Measurements from ENCODE around the gene NAT9.

- TF ChIP-seq CTCF (conservative IDR thresholded peaks at IDR 0.05; ENCODE audit: low read depth in 2 of 2): no peak
- no peak for TF ChIP-seq POLR2AphosphoS5 (IDR thresholded peaks at IDR 0.05; ENCODE audit: low read depth)
- TF ChIP-seq EZH2phosphoT487 (IDR thresholded peaks at IDR 0.05; ENCODE audit: unreplicated experiment): no peak
- TF ChIP-seq EZH2 (IDR thresholded peaks at IDR 0.05; ENCODE audit: low read depth, unreplicated experiment): no peak
- TF ChIP-seq JUNB (IDR thresholded peaks at IDR 0.05; ENCODE audit: unreplicated experiment): no peak
- TF ChIP-seq CREB1 (CRISPR knock-in tag; IDR thresholded peaks at IDR 0.05; ENCODE audit: low read depth): no peak
- TF ChIP-seq REST (IDR thresholded peaks at IDR 0.05; ENCODE audit: unreplicated experiment): no peak
- no peak for TF ChIP-seq ZNF114 (CRISPR knock-in tag; IDR thresholded peaks at IDR 0.05)
Observed at GRCh38 chr17:74729368-74729767, 46.8 kb downstream of the NAT9 start.
